K562 (cell line): ENCODE data around the gene CBL. TPM values are rescaled to one million over a fixed set of nuclear protein-coding genes. Genes with fewer than 3 reads are reported as not detected.
A peak's percentile ranks its signal among the peaks of the same experiment; 100 is the strongest.

Source experiments
- CBX5 ChIP-seq: IDR thresholded peaks from 2 replicates; pipeline ENCODE4 v1.6.1; 2014; ENCODE audit warnings: low read depth, borderline replicate concordance
- CCAR2 ChIP-seq: fragments of 200-400 bp; formaldehyde crosslinking; IDR thresholded peaks from 2 replicates; pipeline ENCODE4 v1.6.1; 2017; ENCODE audit warnings: mild to moderate bottlenecking, low read depth, low read length
- IFI16 ChIP-seq: fragments of 250-450 bp; sonication (Bioruptor Pico); IDR thresholded peaks from 2 replicates; pipeline ENCODE4 v2.1.2; 2022; ENCODE audit warnings: mild to moderate bottlenecking, inconsistent platforms
- MTA1 ChIP-seq: fragments of 450-650 bp; IDR thresholded peaks from 2 replicates; pipeline ENCODE4 v1.6.1; 2017; ENCODE audit warnings: borderline replicate concordance
- PCBP1 ChIP-seq: fragments of 200-400 bp; formaldehyde crosslinking; IDR thresholded peaks from 2 replicates; pipeline ENCODE4 v1.6.1; 2018; ENCODE audit warnings: mild to moderate bottlenecking, low read depth, low read length; ENCODE audit not compliant: poor library complexity, severe bottlenecking
- SRSF1 ChIP-seq: fragments of 200-400 bp; formaldehyde crosslinking; IDR thresholded peaks from 2 replicates; pipeline ENCODE4 v1.6.1; 2017; ENCODE audit warnings: mild to moderate bottlenecking, low read depth, low read length, moderate library complexity
- TAF15 ChIP-seq: fragments of 200-400 bp; formaldehyde crosslinking; IDR thresholded peaks from 2 replicates; pipeline ENCODE4 v1.6.1; 2017; ENCODE audit warnings: mild to moderate bottlenecking, low read depth, low read length, moderate library complexity
- TFAM ChIP-seq: fragments of 250-450 bp; sonication (Bioruptor Pico); conservative IDR thresholded peaks from 2 replicates; pipeline ENCODE4 v1.5.0; 2021; ENCODE audit warnings: mild to moderate bottlenecking, moderate library complexity
- THRA ChIP-seq: fragments of 450-650 bp; IDR thresholded peaks from 2 replicates; pipeline ENCODE4 v1.6.1; 2017; ENCODE audit warnings: mild to moderate bottlenecking, moderate library complexity
- ZNF511 ChIP-seq: sonication (generic); formaldehyde crosslinking; IDR thresholded peaks from 2 replicates; pipeline ENCODE4 v1.8.0; 2022; ENCODE audit warnings: mild to moderate bottlenecking, missing genetic modification reagents
- ZNF707 ChIP-seq: fragments of 250-450 bp; sonication (Bioruptor Pico); conservative IDR thresholded peaks from 2 replicates; pipeline ENCODE4 v1.8.0; 2022; ENCODE audit warnings: inconsistent platforms, mild to moderate bottlenecking, moderate library complexity
- ZZZ3 ChIP-seq: fragments of 450-650 bp; IDR thresholded peaks from 2 replicates; pipeline ENCODE4 v1.6.1; 2016; ENCODE audit warnings: antibody characterized with exemption, mild to moderate bottlenecking, moderate library complexity
- polyA plus RNA-seq, 8 experiments: library from polyadenylated mRNA; depleted of rRNA in 4 of 8; stranded (reverse) in 5 of 8; unstranded in 3 of 8; fragments of >200 nt; fragmentation: Nextera tagmentation in 2 of 8; fragmentation: Illumina TruSeq in 1 of 8; extraction: Ambion mirVana in 2 of 8; extraction: Trizol in 1 of 8; gene quantifications; 2 replicates each; pipeline versions ENCODE4 v1.2.1 to v1.2.3, GENCODE V29; 2011 to 2014; ENCODE audit warnings: inconsistent platforms in 1 of 8, missing spikeins in 1 of 8
- total RNA-seq, 7 experiments: library from RNA; depleted of rRNA in 6 of 7; stranded (reverse); fragments of >200 nt in 6 of 7; fragmentation: Illumina TruSeq in 2 of 7; extraction: Trizol in 2 of 7; gene quantifications; 2 replicates each; pipeline versions ENCODE4 v1.2.1 to v1.2.3, GENCODE V29; 2011 to 2021; ENCODE audit warnings: low replicate concordance in 1 of 7
- TF ChIP-seq, protein P1 (sequence below), 3 experiments: fragments of 200-800 bp in 1 of 3; fragments of 250-450 bp in 1 of 3; fragments of 450-650 bp in 1 of 3; sonication (Bioruptor Pico) in 1 of 3; sonication (Bioruptor generic) in 1 of 3; formaldehyde crosslinking in 1 of 3; IDR thresholded peaks; 2 replicates each; pipeline versions ENCODE4 v1.6.1 to v1.8.0; 2016 to 2022; ENCODE audit warnings: mild to moderate bottlenecking in 2 of 3, missing genetic modification characterization in 2 of 3, missing compliant biosample characterization in 1 of 3, moderate library complexity in 1 of 3
- TF ChIP-seq, protein P2 (sequence below): fragments of 450-650 bp; formaldehyde crosslinking; conservative IDR thresholded peaks from 2 replicates; pipeline ENCODE4 v1.4.0; 2022; ENCODE audit warnings: mild to moderate bottlenecking, missing genetic modification characterization

CBL gene
- total and polyA plus RNA-seq, 9 of the 15 experiments (the other 6 are each of a cell fraction or from before 2014, with no cell fraction given) = 3.2 to 24.9 (median 9.9) TPM

DNA sequence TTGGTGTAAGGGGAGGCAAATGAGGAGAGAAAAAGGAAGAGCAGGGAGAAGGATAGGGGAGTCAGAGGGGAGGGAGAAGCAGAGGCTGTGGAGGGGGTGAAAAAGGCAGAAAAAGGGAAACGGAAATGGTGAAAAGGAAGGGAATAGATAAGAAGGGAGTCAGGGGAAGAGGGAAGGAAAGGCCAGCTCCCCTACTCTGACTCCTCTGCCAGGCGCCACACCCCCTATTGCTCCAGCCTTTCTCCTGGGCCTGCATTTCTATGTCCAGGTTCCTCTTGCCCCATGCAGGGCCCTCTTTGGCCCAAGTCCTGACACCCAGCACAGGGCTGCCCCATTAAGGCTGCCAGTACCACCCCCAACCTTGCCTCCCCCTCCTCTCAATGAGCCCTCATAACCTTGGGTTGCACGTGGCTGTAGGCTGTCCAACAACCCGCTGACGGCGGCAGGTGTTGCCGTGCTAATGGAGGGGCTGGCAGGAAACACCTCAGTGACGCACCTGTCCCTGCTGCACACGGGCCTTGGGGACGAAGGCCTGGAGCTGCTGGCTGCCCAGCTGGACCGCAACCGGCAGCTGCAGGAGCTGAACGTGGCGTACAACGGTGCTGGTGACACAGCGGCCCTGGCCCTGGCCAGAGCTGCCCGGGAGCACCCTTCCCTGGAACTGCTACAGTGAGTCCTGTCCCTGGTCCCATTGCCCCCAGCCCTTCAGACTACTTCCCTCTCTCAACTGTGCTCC, 24.3 kb upstream of the CBL start (continued):
- TF ChIP-seq MTA1 (0 out of 2 replicates have a peak, but pooled peaks have one; percentile 38), TFAM (no peak), ZZZ3 (no peak), THRA (no peak), PCBP1 (no peak), TAF15 (no peak), CCAR2 (no peak), ZNF707 (CRISPR knock-in tag) (no peak), ZNF511 (CRISPR knock-in tag) (no peak), IFI16 (CRISPR knock-in tag) (no peak), SRSF1 (no peak), CBX5 (no peak)
- TF ChIP-seq, protein P1, sequence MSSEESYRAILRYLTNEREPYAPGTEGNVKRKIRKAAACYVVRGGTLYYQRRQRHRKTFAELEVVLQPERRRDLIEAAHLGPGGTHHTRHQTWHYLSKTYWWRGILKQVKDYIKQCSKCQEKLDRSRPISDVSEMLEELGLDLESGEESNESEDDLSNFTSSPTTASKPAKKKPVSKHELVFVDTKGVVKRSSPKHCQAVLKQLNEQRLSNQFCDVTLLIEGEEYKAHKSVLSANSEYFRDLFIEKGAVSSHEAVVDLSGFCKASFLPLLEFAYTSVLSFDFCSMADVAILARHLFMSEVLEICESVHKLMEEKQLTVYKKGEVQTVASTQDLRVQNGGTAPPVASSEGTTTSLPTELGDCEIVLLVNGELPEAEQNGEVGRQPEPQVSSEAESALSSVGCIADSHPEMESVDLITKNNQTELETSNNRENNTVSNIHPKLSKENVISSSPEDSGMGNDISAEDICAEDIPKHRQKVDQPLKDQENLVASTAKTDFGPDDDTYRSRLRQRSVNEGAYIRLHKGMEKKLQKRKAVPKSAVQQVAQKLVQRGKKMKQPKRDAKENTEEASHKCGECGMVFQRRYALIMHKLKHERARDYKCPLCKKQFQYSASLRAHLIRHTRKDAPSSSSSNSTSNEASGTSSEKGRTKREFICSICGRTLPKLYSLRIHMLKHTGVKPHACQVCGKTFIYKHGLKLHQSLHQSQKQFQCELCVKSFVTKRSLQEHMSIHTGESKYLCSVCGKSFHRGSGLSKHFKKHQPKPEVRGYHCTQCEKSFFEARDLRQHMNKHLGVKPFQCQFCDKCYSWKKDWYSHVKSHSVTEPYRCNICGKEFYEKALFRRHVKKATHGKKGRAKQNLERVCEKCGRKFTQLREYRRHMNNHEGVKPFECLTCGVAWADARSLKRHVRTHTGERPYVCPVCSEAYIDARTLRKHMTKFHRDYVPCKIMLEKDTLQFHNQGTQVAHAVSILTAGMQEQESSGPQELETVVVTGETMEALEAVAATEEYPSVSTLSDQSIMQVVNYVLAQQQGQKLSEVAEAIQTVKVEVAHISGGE (CRISPR knock-in tag; IDR thresholded peaks at IDR 0.05) = peak in 1 of 3 experiments; percentile 74; a peak in 2 of 6 replicates
- TF ChIP-seq, protein P2, sequence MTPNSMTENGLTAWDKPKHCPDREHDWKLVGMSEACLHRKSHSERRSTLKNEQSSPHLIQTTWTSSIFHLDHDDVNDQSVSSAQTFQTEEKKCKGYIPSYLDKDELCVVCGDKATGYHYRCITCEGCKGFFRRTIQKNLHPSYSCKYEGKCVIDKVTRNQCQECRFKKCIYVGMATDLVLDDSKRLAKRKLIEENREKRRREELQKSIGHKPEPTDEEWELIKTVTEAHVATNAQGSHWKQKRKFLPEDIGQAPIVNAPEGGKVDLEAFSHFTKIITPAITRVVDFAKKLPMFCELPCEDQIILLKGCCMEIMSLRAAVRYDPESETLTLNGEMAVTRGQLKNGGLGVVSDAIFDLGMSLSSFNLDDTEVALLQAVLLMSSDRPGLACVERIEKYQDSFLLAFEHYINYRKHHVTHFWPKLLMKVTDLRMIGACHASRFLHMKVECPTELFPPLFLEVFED = peak; percentile 56; the same call in 1 of the 2 replicates
